Parathyroid adenoma (tissue), 2 donors: Measurements from ENCODE around the gene NUP205.

ENCODE experiments used
- H2AFZ ChIP-seq: fragments of 300-600 bp; sonication (generic); one replicate; pipeline ENCODE4 v1.7.0; 2017; ENCODE audit warnings: antibody characterized with exemption, mild to moderate bottlenecking
- H3K27ac ChIP-seq: fragments of 300-600 bp; sonication (generic); one replicate; pipeline ENCODE4 v1.7.0; 2017
- H3K27me3 ChIP-seq: fragments of 300-600 bp; sonication (generic); one replicate; pipeline ENCODE4 v1.7.0; 2017; ENCODE audit warnings: low read length; ENCODE audit not compliant: control insufficient read depth, insufficient read depth
- H3K36me3 ChIP-seq: fragments of 300-600 bp; sonication (generic); one replicate; pipeline ENCODE4 v1.7.0; 2017; ENCODE audit warnings: low read length; ENCODE audit not compliant: control insufficient read depth, insufficient read depth
- H3K4me1 ChIP-seq: fragments of 300-600 bp; sonication (generic); one replicate; pipeline ENCODE4 v1.7.0; 2017; ENCODE audit warnings: control low read depth
- H3K4me2 ChIP-seq: fragments of 300-600 bp; sonication (generic); one replicate; pipeline ENCODE4 v1.7.0; 2017; ENCODE audit warnings: low read length
- H3K4me3 ChIP-seq: fragments of 300-600 bp; sonication (generic); one replicate; pipeline ENCODE4 v1.7.0; 2017; ENCODE audit warnings: low read depth, low read length
- H3K79me2 ChIP-seq: fragments of 300-600 bp; sonication (generic); one replicate; pipeline ENCODE4 v1.7.0; 2017; ENCODE audit warnings: control low read depth
- H3K9ac ChIP-seq: fragments of 300-600 bp; sonication (generic); one replicate; pipeline ENCODE4 v1.7.0; 2017; ENCODE audit warnings: mild to moderate bottlenecking
- H3K9me3 ChIP-seq: fragments of 300-600 bp; sonication (generic); one replicate; pipeline ENCODE4 v1.7.0; 2017; ENCODE audit warnings: low read length; ENCODE audit not compliant: control insufficient read depth
- CTCF ChIP-seq: fragments of 300-600 bp; sonication (generic); IDR thresholded peaks from one replicate; pipeline ENCODE4 v1.7.0; 2017; ENCODE audit warnings: antibody characterized with exemption, mild to moderate bottlenecking
- donor health status: primary hyperparathyroidism.

The NUP205 gene

GRCh38 chr7:135693558-135693957, 135.8 kb downstream of the NUP205 start:
- Histone ChIP-seq H3K79me2 (no peaks in the 10 kb centered on the region), H3K9me3 (no peaks in the 10 kb centered on the region), H3K27ac (no peak overlapping the region), H3K9ac (no peak overlapping the region), H3K4me2 (no peak overlapping the region), H3K36me3 (no peaks in the 10 kb centered on the region), H2AFZ (no peak overlapping the region), H3K4me1 (no peaks in the 10 kb centered on the region), H3K4me3 (no peak overlapping the region), H3K27me3 (no peaks in the 10 kb centered on the region)
- no peak for TF ChIP-seq CTCF

GRCh38 chr7:135697276-135698049, 139.7 kb downstream of the NUP205 start:
- Histone ChIP-seq H2AFZ (no peak overlapping the region), H3K36me3 (no peaks in the 10 kb centered on the region), H3K4me1 (no peaks in the 10 kb centered on the region), H3K4me3 (no peak overlapping the region), H3K9ac (no peak overlapping the region), H3K4me2 (no peak overlapping the region), H3K9me3 (no peaks in the 10 kb centered on the region), H3K79me2 (no peaks in the 10 kb centered on the region), H3K27me3 (no peaks in the 10 kb centered on the region), H3K27ac (no peak overlapping the region)
- TF ChIP-seq CTCF = no peak
